Right cardiac atrium (tissue), 5 donors: Measurements from ENCODE around the gene TPGS2. TPM values are rescaled to one million over a fixed set of nuclear protein-coding genes. Genes with fewer than 3 reads are reported as not detected.
"Not testable (repeated sequence)": the region's sequence is repeated elsewhere in the genome, so short reads cannot be mapped to it uniquely, and the experiment has no call there.

Source experiments
- ATAC-seq, 2 donors: fragments of 200-7000 bp; cut with Tn5 transposase; one replicate each; pipeline versions ENCODE4 v1.8.0 to v1.9.1; 2020; ENCODE audit warnings: moderate library complexity in 2 of 2, mild to moderate bottlenecking in 1 of 2
- DNase-seq, 3 donors: peaks; one replicate each; pipeline ENCODE4 v3.0.0-alpha.2; 2020
- H3K27ac ChIP-seq: one replicate; pipeline ENCODE4 v1.5.1; 2013; ENCODE audit warnings: mild to moderate bottlenecking, low read length, control low read depth, moderate library complexity
- H3K27me3 ChIP-seq: one replicate; pipeline ENCODE4 v1.6.1; 2013; ENCODE audit not compliant: control insufficient read depth, insufficient read depth
- H3K4me1 ChIP-seq: one replicate; pipeline ENCODE4 v1.6.1; 2013; ENCODE audit warnings: low read length; ENCODE audit not compliant: control insufficient read depth, insufficient read depth
- H3K4me3 ChIP-seq: one replicate; pipeline ENCODE4 v1.5.1; 2013; ENCODE audit warnings: low read length, control low read depth
- H3K9me3 ChIP-seq: one replicate; pipeline ENCODE4 v1.6.1; 2013; ENCODE audit warnings: low read length; ENCODE audit not compliant: control insufficient read depth
- WGBS: extraction: QIAGEN DNeasy Blood & Tissue Kit; methylation state at CpG from one replicate; pipeline ENCODE4 v1.1.7; 2013; 5-methylcytosine and 5-hydroxymethylcytosine counted together
- intact Hi-C, 4 donors: fragments of 100-400 bp; cut with DNase I; formaldehyde crosslinking; loops; one replicate each; pipeline versions ENCODE4 v1.11.0 to v1.14.0; 2022 to 2023
- polyA plus RNA-seq: library from polyadenylated mRNA; stranded (reverse); fragments of 200-250 nt; gene quantifications from one replicate; pipeline ENCODE4 v1.2.3, GENCODE V29; 2013
- total RNA-seq, 4 donors: library from RNA; stranded (reverse); fragmentation: NEBNext Ultra II Directional; extraction: Animal tissue kit (Norgen Biotek cat#: 25700); gene quantifications; one replicate each; pipeline ENCODE4 v1.2.1, GENCODE V29; 2021
- donor health status: healthy with polysubstance abuse.
- donor health status: DM: no; HTN: yes; CAD: no.
- donor health status: DM: no; HTN: no; CAD: no.
- donor health status: DM: no; HTN: yes; CAD: no; lungs with severe emphysema.
- donor health status: DM: yes; HTN: yes; CAD: no.

The TPGS2 gene
- total and polyA plus RNA-seq, 5 donors: 63.8 to 91.3 (median 74.2) TPM

DNA sequence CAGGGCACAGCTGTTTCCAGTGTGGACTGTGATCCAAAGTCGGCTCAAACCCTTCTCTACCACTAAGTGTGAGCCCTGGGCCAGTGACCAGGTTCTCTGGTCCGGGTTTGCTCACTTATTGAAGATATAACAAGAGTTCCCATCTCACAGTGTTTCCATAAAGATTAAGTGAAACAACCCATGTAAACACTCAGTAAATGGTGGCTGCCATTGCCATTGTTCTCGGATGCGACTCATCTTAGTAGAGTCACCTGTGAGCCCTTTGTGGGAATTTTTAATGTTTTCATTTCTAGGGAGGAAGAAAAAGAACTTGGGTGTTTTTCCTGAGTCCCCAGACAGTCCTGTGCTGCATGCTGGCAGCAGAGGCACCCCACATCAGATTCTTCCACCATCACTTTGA is 53.4 kb downstream of the TPGS2 start:
- H3K4me1 ChIP-seq: peaks cover 2% of the 10 kb centered on the region

DNA sequence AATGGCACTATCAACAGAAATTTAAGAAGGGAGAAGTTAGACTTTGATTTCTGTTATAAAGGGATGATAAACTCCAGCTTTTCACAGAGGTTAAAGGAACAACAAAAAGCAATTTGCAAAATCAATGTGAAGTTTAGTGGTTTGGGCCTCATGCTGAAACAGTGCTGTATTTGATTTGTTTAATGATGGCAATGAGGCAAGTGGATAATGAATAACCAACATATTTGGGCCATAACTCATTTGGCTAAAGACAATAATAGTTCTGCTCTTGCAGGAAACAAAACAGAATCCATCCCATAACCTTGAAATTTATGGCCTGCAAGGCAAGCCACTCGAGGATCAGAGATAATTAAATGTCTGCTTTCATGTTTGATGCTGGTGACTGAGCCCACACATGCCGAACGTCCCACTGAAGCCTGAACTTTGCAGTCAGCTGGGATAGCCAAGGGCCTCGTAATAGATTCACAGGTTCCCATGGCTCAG is 56.5 kb downstream of the TPGS2 start:
- ATAC-seq: no peak
- no peaks in the 10 kb centered on the region for H3K9me3 ChIP-seq
- H3K27me3 ChIP-seq: no peaks in the 10 kb centered on the region
- H3K27ac ChIP-seq: no peak overlapping the region
- DNase-seq: no peak
- no peaks in the 10 kb centered on the region for H3K4me1 ChIP-seq
- 75% methylated on average over 4 of the region's 4 CpGs for WGBS
- intact Hi-C loops: no loop called here
- H3K4me3 ChIP-seq: no peak overlapping the region

More for the DNA sequence above, 53.4 kb downstream of the TPGS2 start:
- H3K9me3 ChIP-seq: no peaks in the 10 kb centered on the region
- 91% methylated on average over 4 of the region's 4 CpGs for WGBS
- DNase-seq (no peak), ATAC-seq (no peak)
- H3K27ac ChIP-seq: peak overlapping the region; percentile 56
- intact Hi-C loops: no loop called here
- no peak overlapping the region for H3K4me3 ChIP-seq
- H3K27me3 ChIP-seq: no peaks in the 10 kb centered on the region

DNA sequence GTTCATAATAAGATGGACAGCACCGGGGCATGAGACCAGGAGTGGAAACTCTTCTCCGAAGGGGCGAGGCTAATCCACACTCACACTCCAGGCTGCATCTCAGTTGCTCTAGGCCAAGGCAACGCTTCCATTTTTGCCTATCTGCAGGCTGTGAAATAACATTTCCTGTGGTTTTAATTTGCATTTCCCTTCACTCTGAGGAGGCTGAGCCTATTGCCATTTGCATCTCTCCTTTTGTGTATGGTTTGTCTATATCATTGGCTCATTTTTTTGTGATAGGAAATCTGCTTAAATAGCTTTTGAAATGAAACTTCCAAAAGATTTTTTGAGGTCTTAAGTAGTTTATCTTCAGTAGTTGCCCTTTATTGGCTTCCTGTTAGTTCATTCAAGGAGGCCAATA is 57.6 kb downstream of the TPGS2 start:
- Histone ChIP-seq H3K27me3 (no peaks in the 10 kb centered on the region), H3K4me1 (no peaks in the 10 kb centered on the region), H3K27ac (no peak overlapping the region), H3K9me3 (no peaks in the 10 kb centered on the region), H3K4me3 (no peak overlapping the region)
- DNase-seq (no peak), ATAC-seq (no peak)
- intact Hi-C loops: no loop called here
- WGBS: 79% methylated on average over 4 of the region's 4 CpGs

DNA sequence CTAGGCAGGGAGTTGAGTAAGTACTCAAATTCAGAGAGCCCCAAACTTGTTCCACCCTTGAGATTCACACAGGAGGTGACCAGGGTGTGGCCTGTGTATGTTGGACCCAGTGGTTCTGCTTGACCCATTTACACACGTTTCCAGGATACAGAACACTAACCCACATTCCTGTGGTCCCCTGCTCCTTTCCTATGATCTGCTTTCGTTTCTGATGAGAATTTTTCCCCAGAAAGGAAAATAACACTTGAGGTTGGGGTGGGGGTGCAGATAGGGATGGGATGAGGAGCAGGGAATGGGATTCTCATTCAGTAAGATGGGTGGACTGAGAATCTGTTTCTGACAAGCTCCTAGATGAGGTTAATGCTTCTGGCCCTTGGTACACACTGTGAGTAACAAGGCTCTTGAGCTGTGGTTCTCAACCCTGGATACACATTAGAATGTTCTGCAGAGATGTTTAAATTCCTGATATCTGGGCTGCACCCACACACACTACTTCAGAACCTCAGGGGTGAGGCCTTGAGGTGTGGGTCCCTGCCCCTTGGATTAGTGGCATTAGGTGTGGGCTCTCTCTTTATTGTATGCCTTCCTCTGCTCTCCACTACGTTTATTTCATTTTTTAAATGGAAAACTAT is 58.4 kb downstream of the TPGS2 start:
- no peak overlapping the region for H3K4me3 ChIP-seq
- WGBS: 71% methylated on average over 3 of the region's 3 CpGs

DNA sequence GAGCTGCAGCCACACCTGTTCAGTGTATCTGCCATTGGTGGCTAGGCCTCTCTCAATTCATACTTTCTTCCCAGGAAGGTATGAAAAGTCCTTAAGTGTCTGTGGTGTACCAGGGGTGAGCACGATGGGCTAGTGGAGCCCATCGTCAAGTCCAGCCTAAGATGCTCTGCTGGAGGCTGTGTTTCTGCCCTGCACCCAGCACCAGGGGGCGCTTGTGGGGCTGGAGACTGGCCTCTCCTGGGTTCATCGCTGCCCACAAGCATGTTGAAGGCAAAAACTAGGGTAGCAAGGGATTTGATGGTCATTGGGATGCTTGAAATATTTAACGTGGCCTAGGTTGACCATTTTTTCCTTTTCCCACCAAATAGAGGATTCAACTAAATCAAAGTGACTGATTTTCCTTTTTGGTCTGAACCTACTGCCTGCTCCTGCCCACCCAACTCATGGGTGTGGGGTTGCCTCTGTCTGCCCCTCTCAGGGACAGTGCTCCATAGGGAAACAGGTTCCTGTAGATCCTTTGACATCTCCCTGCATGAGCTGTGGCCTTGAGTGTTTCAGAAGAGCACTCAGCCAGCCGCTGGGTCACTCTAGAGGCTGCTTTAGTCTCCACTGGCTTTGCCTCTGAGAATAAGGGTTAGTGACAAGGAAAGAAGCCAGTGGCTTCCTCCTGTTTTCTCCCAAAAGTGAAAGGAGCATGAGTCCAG is 59.0 kb downstream of the TPGS2 start:
- intact Hi-C loops: no loop called here
- peak; percentile 43 to 46 for ATAC-seq
- Histone ChIP-seq H3K27ac (no peak overlapping the region), H3K4me3 (no peak overlapping the region), H3K4me1 (no peaks in the 10 kb centered on the region), H3K9me3 (no peaks in the 10 kb centered on the region), H3K27me3 (no peaks in the 10 kb centered on the region)
- WGBS: 73% methylated on average over 6 of the region's 6 CpGs
- peak; percentile 22 to 72 (median 66) for DNase-seq

More for the DNA sequence above, 58.4 kb downstream of the TPGS2 start:
- Histone ChIP-seq H3K9me3 (no peaks in the 10 kb centered on the region), H3K27ac (no peak overlapping the region), H3K27me3 (no peaks in the 10 kb centered on the region), H3K4me1 (no peaks in the 10 kb centered on the region)
- intact Hi-C loops: no loop called here
- ATAC-seq (no peak), DNase-seq (no peak)

DNA sequence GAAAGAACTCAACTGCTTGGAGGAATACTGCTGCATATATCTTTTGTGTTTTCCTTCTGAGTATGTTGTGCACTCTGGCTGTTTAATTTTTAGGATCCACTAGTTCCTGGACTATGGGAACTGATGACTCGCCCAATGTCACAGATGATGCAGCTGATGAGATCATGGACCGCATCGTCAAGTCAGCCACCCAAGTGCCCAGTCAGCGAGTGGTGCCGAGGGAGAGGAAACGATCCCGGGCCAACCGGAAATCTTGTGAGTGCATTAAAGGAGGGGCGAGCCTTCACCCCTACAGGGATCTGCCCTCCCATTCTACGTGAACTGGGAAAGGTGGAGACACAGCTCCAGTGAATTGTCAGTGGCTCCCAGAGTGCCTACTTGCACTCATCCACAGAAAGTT is 59.6 kb downstream of the TPGS2 start:
- no peak overlapping the region for H3K27ac ChIP-seq
- H3K4me1 ChIP-seq: no peaks in the 10 kb centered on the region
- H3K27me3 ChIP-seq: no peaks in the 10 kb centered on the region
- WGBS: 86% methylated on average over 10 of the region's 10 CpGs
- no peaks in the 10 kb centered on the region for H3K9me3 ChIP-seq
- ATAC-seq (no peak), DNase-seq (no peak)
- H3K4me3 ChIP-seq: no peak overlapping the region
- intact Hi-C loops: no loop called here

DNA sequence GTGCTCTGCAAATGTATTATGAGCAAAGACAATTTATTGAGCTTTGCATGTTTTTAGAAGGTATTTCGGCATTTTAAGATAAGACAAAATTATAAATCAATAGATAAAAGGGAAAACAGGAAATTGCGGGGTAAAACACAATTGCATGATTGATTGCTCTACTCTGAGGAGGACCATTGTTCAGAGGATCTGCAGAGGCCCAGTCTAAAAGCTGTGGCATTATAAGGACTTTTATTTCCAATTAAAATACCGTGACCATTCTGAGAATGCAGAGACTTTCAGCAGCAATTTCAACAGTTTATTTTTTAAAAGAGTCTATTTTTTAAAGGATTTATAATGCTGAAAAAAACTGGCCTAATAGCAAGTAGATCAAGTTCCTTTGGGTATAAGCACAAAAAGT is 62.0 kb downstream of the TPGS2 start:
- intact Hi-C loops: no loop called here
- no peaks in the 10 kb centered on the region for H3K27me3 ChIP-seq
- no peak overlapping the region for H3K4me3 ChIP-seq
- no peak overlapping the region for H3K27ac ChIP-seq
- H3K4me1 ChIP-seq: no peaks in the 10 kb centered on the region
- H3K9me3 ChIP-seq: no peaks in the 10 kb centered on the region
- ATAC-seq (no peak), DNase-seq (no peak)
- 55% methylated on average over 3 of the region's 3 CpGs for WGBS

DNA sequence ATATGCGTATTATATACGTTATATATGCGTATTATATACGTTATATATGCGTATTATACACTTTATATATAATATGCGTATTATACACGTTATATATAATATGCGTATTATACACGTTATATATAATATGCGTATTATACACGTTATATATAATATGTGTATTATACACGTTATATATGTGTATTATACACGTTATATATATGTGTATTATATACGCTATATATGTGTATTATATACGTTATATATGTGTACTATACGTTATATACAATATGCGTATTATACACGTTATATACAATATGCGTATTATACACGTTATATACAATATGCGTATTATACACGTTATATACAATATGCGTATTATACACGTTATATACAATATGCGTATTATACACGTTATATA is 65.8 kb downstream of the TPGS2 start:
- H3K4me1 ChIP-seq, intact Hi-C loops, ATAC-seq, DNase-seq, H3K4me3 ChIP-seq, H3K27ac ChIP-seq, H3K9me3 ChIP-seq, H3K27me3 ChIP-seq: not testable (repeated sequence)
- WGBS: 94% methylated on average over 24 of the region's 26 CpGs

DNA sequence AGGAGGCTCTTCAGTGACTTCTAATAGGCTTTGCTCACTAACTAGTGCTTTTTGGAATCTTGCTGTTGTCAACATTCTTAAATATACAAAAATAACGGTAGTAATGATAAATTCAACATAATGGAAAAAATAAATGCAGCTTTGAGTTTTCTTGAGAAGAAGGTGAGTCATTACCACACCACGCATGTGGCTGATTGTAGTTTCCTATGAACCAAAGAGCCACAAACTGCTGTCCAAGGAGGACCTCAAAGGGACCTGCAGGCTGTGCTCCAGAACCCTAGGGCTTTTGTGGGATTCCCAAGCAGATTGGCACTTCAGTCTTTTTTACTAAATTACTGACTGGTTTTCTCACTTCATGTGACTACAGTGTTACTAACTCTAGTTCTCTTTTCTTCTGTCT is 66.7 kb downstream of the TPGS2 start:
- WGBS: 84% methylated on average over 2 of the region's 2 CpGs
- H3K27ac ChIP-seq: no peak overlapping the region
- no peaks in the 10 kb centered on the region for H3K4me1 ChIP-seq
- H3K4me3 ChIP-seq: no peak overlapping the region
- H3K9me3 ChIP-seq: no peaks in the 10 kb centered on the region
- H3K27me3 ChIP-seq: no peaks in the 10 kb centered on the region
- intact Hi-C loops: no loop called here
- ATAC-seq: no peak
- DNase-seq: no peak

DNA sequence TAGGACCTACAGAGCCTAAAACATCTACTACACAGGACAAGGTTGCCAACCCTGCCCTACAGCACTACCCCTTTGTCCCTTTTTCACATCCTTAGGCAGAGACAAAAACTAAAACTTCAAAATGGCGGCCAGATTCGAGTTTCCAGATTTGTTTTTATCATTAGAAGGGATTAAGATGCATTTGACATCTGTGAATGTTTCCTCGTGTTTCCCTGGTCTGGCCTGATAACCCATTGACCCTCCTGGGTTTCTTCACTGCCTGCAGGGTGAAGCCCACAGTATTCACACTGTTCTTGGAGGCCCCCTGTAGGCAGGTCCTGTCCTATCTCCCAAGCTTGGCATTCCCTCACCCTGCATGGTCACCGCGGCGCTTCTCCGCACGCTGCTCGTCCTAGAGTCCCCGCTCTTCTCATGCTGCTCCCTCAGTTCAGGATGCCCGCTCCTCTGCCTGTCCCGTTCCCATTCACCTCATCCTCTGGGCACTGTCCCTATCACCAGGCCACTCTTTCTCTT is 67.6 kb downstream of the TPGS2 start:
- intact Hi-C loops: no loop called here
- DNase-seq (no peak), ATAC-seq (no peak)
- WGBS: 82% methylated on average over 12 of the region's 12 CpGs
- Histone ChIP-seq H3K4me1 (no peaks in the 10 kb centered on the region), H3K27ac (no peak overlapping the region), H3K9me3 (no peaks in the 10 kb centered on the region), H3K27me3 (no peaks in the 10 kb centered on the region), H3K4me3 (no peak overlapping the region)

DNA sequence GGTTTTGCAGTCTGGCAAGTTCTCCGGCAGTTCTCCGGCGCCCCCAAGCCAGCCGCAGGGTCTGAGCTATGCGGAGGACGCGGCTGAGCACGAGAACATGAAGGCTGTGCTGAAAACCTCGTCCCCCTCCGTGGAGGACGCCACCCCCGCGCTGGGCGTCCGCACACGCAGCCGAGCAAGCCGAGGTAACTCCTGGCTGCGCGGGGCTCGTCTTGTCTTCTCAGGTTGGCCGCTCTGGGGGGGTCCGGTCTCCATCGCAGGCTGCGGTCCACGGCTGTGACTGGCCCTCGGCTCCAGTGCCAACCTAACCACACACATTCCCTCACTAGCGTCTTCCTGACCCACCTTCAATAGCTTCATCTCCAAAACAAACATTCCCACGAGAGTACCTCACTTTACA is 68.2 kb downstream of the TPGS2 start:
- H3K27ac ChIP-seq: no peak overlapping the region
- no peaks in the 10 kb centered on the region for H3K9me3 ChIP-seq
- 95% methylated on average over 29 of the region's 29 CpGs for WGBS
- ATAC-seq: no peak
- DNase-seq: peak in 1 of 3 donors; percentile 57
- intact Hi-C loops: no loop called here
- H3K4me3 ChIP-seq: no peak overlapping the region
- no peaks in the 10 kb centered on the region for H3K4me1 ChIP-seq
- no peaks in the 10 kb centered on the region for H3K27me3 ChIP-seq
